ENCODE results near the gene ATP1A1. TPM values are rescaled to one million over a fixed set of nuclear protein-coding genes. Genes with fewer than 3 reads are reported as not detected.

Gene ATP1A1
- polyA plus RNA-seq, 3 donors, result 32.3 to 135 (median 32.7) TPM

- Histone ChIP-seq H3K27ac (ENCODE audit: low read depth in 1 of 2, low read length in 2 of 2) (no peak overlapping the region), H3K9ac (ENCODE audit: insufficient read depth, low read length, poor library complexity, severe bottlenecking) (no peak overlapping the region), H3K36me3 (replicated peaks in 1 of 2; ENCODE audit: control insufficient read depth in 1 of 2, insufficient read depth in 2 of 2, low read length in 2 of 2) (no peaks in the 10 kb centered on the region), H3K4me2 (replicated peaks; ENCODE audit: extremely low read depth, low read length, poor library complexity, severe bottlenecking) (no peak overlapping the region), H2AFZ (ENCODE audit: insufficient read depth, low read depth, low read length, poor library complexity, severe bottlenecking) (no peak overlapping the region), H3K27me3 (ENCODE audit: control insufficient read depth in 2 of 2, insufficient read depth in 2 of 2, low read length in 2 of 2) (no peaks in the 10 kb centered on the region), H3K79me2 (ENCODE audit: insufficient read depth, low read length) (peaks cover 9% of the 10 kb centered on the region), H3K4me1 (ENCODE audit: control insufficient read depth in 1 of 2, insufficient read depth in 2 of 2, low read length in 2 of 2) (peaks cover 9 to 10% of the 10 kb centered on the region in 2 donors), H3K9me3 (replicated peaks in 1 of 2; ENCODE audit: control insufficient read depth in 1 of 2, insufficient read depth in 1 of 2, low read length in 2 of 2) (no peaks in the 10 kb centered on the region), H4K20me1 (ENCODE audit: insufficient read depth, low read length) (no peaks in the 10 kb centered on the region), H3K4me3 (replicated peaks in 1 of 3; ENCODE audit: low read depth in 2 of 3, low read length in 3 of 3) (no peak overlapping the region)
- Mint-ChIP-seq H3K36me3 (peaks cover 5 to 7% of the 10 kb centered on the region in 2 donors), H3K4me1 (peaks cover 12% of the 10 kb centered on the region), H3K4me3 (no peak overlapping the region), H3K9me3 (no peaks in the 10 kb centered on the region), H3K27me3 (ENCODE audit: low read depth in 3 of 3) (no peaks in the 10 kb centered on the region), H3K27ac (no peak overlapping the region)
- no peak for TF ChIP-seq CTCF (IDR thresholded peaks at IDR 0.05)
- intact Hi-C loops (cut with micrococcal nuclease), result no loop called here
- WGBS (ENCODE audit: insufficient coverage), result 100% methylated on average over 1 of the region's 2 CpGs
- DNase-seq, result no peak
Observed at GRCh38 chr1:116413414-116413813, 40.4 kb downstream of the ATP1A1 start.

GRCh38 chr1:116414364-116414763 is 41.3 kb downstream of the ATP1A1 start:
- Mint-ChIP-seq H3K4me1 (peaks cover 16% of the 10 kb centered on the region), H3K36me3 (peaks cover 2 to 3% of the 10 kb centered on the region in 2 donors), H3K4me3 (no peak overlapping the region), H3K27ac (no peak overlapping the region), H3K27me3 (ENCODE audit: low read depth in 3 of 3) (no peaks in the 10 kb centered on the region), H3K9me3 (peaks cover 0 to 2% (median 0%) of the 10 kb centered on the region in 7 donors)
- intact Hi-C loops (cut with micrococcal nuclease), result no loop called here
- Histone ChIP-seq H3K9ac (ENCODE audit: insufficient read depth, low read length, poor library complexity, severe bottlenecking) (no peak overlapping the region), H2AFZ (ENCODE audit: insufficient read depth, low read depth, low read length, poor library complexity, severe bottlenecking) (no peak overlapping the region), H3K4me2 (replicated peaks; ENCODE audit: extremely low read depth, low read length, poor library complexity, severe bottlenecking) (no peak overlapping the region), H3K4me1 (ENCODE audit: control insufficient read depth in 1 of 2, insufficient read depth in 2 of 2, low read length in 2 of 2) (peaks cover 12 to 14% of the 10 kb centered on the region in 2 donors), H3K27ac (ENCODE audit: low read depth in 1 of 2, low read length in 2 of 2) (no peak overlapping the region), H3K27me3 (ENCODE audit: control insufficient read depth in 2 of 2, insufficient read depth in 2 of 2, low read length in 2 of 2) (no peaks in the 10 kb centered on the region), H3K4me3 (replicated peaks in 1 of 3; ENCODE audit: low read depth in 2 of 3, low read length in 3 of 3) (no peak overlapping the region), H3K36me3 (replicated peaks in 1 of 2; ENCODE audit: control insufficient read depth in 1 of 2, insufficient read depth in 2 of 2, low read length in 2 of 2) (no peaks in the 10 kb centered on the region), H3K79me2 (ENCODE audit: insufficient read depth, low read length) (peaks cover 9% of the 10 kb centered on the region), H4K20me1 (ENCODE audit: insufficient read depth, low read length) (no peaks in the 10 kb centered on the region), H3K9me3 (replicated peaks in 1 of 2; ENCODE audit: control insufficient read depth in 1 of 2, insufficient read depth in 1 of 2, low read length in 2 of 2) (no peaks in the 10 kb centered on the region)
- WGBS (ENCODE audit: insufficient coverage), result 100% methylated on average over 1 of the region's 3 CpGs
- DNase-seq, result no peak
- TF ChIP-seq CTCF (IDR thresholded peaks at IDR 0.05), result no peak

Data from CD14-positive monocyte (primary cell).